C4-2B (cell line): ENCODE measurements around the gene DAPK1.

Source experiments
- CTCF ChIP-seq: fragments of 450-650 bp; conservative IDR thresholded peaks from 2 replicates; pipeline ENCODE4 v1.5.1; 2017; ENCODE audit warnings: mild to moderate bottlenecking
- ZFX ChIP-seq: fragments of 450-650 bp; IDR thresholded peaks from 2 replicates; pipeline ENCODE4 v1.6.1; 2017

- no peak for TF ChIP-seq CTCF
- no peak for TF ChIP-seq ZFX
Observed at GRCh38 chr9:87661241-87661640, 163.6 kb downstream of the DAPK1 start.
